Small intestine (tissue), 7 donors: ENCODE data around the gene ATRN. TPM values are rescaled to one million over a fixed set of nuclear protein-coding genes. Genes with fewer than 3 reads are reported as not detected.
A peak's percentile ranks its signal among the peaks of the same experiment; 100 is the strongest.

Experiments
- DNase-seq, 2 donors: peaks; one replicate each; pipeline versions ENCODE4 v3.0.0 to v3.0.0-alpha.2; 2013
- FAIRE-seq: peaks from 2 replicates; lab custom pipeline; 2012; peaks lifted over from hg19 to GRCh38; lab: Jason Lieb, UNC
- H3K27ac ChIP-seq, 3 donors: one replicate each; pipeline ENCODE4 v1.5.1; 2013; ENCODE audit warnings: low read length in 2 of 3, mild to moderate bottlenecking in 2 of 3, control low read depth in 1 of 3, inconsistent platforms in 1 of 3, low read depth in 1 of 3, moderate library complexity in 1 of 3
- H3K27me3 ChIP-seq, 3 donors: one replicate each; pipeline ENCODE4 v1.6.1; 2013; ENCODE audit warnings: low read length in 3 of 3, inconsistent platforms in 1 of 3; ENCODE audit not compliant: control insufficient read depth in 3 of 3, insufficient read depth in 3 of 3
- H3K36me3 ChIP-seq, 3 donors: one replicate each; pipeline ENCODE4 v1.6.1; 2013; ENCODE audit warnings: low read length in 3 of 3, inconsistent platforms in 1 of 3, low read depth in 1 of 3, mild to moderate bottlenecking in 1 of 3, moderate library complexity in 1 of 3; ENCODE audit not compliant: control insufficient read depth in 3 of 3, insufficient read depth in 2 of 3
- H3K4me1 ChIP-seq, 3 donors: one replicate each; pipeline ENCODE4 v1.6.1; 2013; ENCODE audit warnings: low read length in 2 of 3, inconsistent platforms in 1 of 3, low read depth in 1 of 3, mild to moderate bottlenecking in 1 of 3, moderate library complexity in 1 of 3; ENCODE audit not compliant: control insufficient read depth in 3 of 3, insufficient read depth in 2 of 3
- H3K4me3 ChIP-seq, 3 donors: one replicate each; pipeline ENCODE4 v1.5.1; 2013; ENCODE audit warnings: low read length in 3 of 3, control low read depth in 1 of 3, inconsistent platforms in 1 of 3, low read depth in 1 of 3, mild to moderate bottlenecking in 1 of 3, moderate library complexity in 1 of 3
- H3K9me3 ChIP-seq, 2 donors: one replicate each; pipeline ENCODE4 v1.6.1; 2013; ENCODE audit warnings: low read depth in 1 of 2, low read length in 1 of 2; ENCODE audit not compliant: control insufficient read depth in 2 of 2, insufficient read depth in 1 of 2
- WGBS, 3 donors: extraction: QIAGEN DNeasy Blood & Tissue Kit; methylation state at CpG; one replicate each; pipeline ENCODE4 v1.1.7; 2013; 5-methylcytosine and 5-hydroxymethylcytosine counted together
- polyA plus RNA-seq, 4 donors: library from polyadenylated mRNA; stranded (reverse) in 3 of 4; unstranded in 1 of 4; fragments of 200-250 nt in 3 of 4; fragments of 120-200 nt in 1 of 4; gene quantifications; one replicate each; pipeline versions ENCODE4 v1.2.1 to v1.2.3, GENCODE V29; 2013
- donor health status: healthy with polysubstance abuse.
- donor health status: control.
- donor health status: control.
- donor health status: Bipolar disorder and iron deficiency.
- donor health status: healthy.

ATRN gene
- polyA plus RNA-seq, 4 donors: 11.4 to 126 (median 19.3) TPM

DNA sequence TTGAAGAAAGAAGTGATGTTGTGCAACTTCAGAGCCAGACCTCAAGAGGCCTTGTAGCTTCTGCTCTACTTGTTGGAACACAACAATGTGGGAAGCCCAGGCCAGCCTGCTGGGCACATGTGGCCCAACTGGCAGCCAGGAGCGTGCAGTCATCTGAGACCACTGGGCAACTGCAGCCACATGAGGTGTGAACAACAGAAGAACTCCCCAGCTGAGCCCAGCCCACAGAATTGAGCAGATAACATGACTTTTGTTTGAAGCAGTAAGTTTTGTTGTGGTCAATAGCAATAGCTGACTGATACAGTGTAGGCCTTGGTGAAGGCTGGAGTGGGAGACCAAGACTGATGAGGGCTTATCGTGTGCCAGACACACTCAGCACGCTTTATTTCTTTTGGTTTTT is 219.6 kb downstream of the ATRN start:
- peaks cover 0 to 10% (median 0%) of the 10 kb centered on the region in 3 donors for H3K27me3 ChIP-seq
- WGBS, 3 donors: 95 to 99% (median 96%) methylated on average over 3 of the region's 3 CpGs
- FAIRE-seq (no peak), DNase-seq (no peak)
- H3K27ac ChIP-seq: no peak overlapping the region
- H3K4me1 ChIP-seq: peaks cover 0 to 7% (median 2%) of the 10 kb centered on the region in 3 donors
- H3K4me3 ChIP-seq: no peak overlapping the region
- H3K9me3 ChIP-seq: no peaks in the 10 kb centered on the region
- H3K36me3 ChIP-seq: no peaks in the 10 kb centered on the region

DNA sequence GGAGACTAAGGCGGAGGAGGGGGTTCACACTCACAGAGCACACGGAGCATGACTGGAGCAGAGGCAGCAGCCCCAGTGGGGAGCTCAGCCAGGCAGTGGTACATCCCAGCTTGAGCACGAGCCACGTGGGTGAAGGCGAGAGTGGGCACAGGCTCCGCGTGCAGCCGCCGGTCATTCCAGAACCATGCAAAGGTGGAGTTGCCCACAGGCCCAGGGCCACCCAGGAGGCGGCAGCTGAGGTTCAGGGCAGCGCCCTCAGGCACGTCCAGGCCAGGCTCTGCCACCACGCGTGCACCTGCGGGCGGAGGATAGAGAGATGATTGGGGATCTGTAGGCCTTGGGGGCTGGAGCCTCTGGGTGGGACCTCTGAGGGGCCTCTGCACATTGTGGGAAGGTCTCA is 220.5 kb downstream of the ATRN start:
- H3K4me3 ChIP-seq: no peak overlapping the region
- H3K36me3 ChIP-seq: no peaks in the 10 kb centered on the region
- WGBS, 3 donors: 92% methylated on average over 16 of the region's 16 CpGs
- peaks cover 0 to 3% of the 10 kb centered on the region in 2 donors for H3K9me3 ChIP-seq
- DNase-seq (no peak), FAIRE-seq (no peak)
- peaks cover 0 to 10% (median 0%) of the 10 kb centered on the region in 3 donors for H3K27me3 ChIP-seq
- H3K27ac ChIP-seq: no peak overlapping the region
- H3K4me1 ChIP-seq: peaks cover 0 to 7% (median 2%) of the 10 kb centered on the region in 3 donors

DNA sequence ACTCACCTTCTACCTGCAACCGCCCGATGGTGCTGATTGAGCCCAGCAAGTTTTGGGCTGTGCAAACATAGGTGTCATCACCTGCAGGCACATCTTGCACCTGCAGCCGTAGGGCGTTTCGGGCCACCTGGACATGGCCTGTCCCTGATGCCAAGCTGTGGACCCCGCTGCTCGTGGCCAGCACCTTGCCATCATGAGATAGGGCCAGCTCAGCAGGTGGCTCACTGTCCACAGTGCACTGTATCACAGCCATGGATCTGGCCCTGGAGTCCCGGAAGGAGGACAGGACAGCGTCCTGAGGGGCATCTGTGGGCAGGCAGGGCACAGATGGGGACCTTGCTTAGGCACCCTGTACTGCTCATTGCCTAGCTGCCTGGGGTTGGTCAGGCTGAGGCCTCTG is 221.1 kb downstream of the ATRN start:
- H3K27ac ChIP-seq: no peak overlapping the region
- no peak for DNase-seq
- H3K36me3 ChIP-seq: no peaks in the 10 kb centered on the region
- WGBS, 3 donors: 71 to 83% (median 80%) methylated on average over 9 of the region's 9 CpGs
- H3K9me3 ChIP-seq: peaks cover 0 to 7% of the 10 kb centered on the region in 2 donors
- H3K27me3 ChIP-seq: peaks cover 0 to 9% (median 0%) of the 10 kb centered on the region in 3 donors
- FAIRE-seq: no peak
- no peak overlapping the region for H3K4me3 ChIP-seq
- H3K4me1 ChIP-seq: peaks cover 0 to 7% (median 2%) of the 10 kb centered on the region in 3 donors

DNA sequence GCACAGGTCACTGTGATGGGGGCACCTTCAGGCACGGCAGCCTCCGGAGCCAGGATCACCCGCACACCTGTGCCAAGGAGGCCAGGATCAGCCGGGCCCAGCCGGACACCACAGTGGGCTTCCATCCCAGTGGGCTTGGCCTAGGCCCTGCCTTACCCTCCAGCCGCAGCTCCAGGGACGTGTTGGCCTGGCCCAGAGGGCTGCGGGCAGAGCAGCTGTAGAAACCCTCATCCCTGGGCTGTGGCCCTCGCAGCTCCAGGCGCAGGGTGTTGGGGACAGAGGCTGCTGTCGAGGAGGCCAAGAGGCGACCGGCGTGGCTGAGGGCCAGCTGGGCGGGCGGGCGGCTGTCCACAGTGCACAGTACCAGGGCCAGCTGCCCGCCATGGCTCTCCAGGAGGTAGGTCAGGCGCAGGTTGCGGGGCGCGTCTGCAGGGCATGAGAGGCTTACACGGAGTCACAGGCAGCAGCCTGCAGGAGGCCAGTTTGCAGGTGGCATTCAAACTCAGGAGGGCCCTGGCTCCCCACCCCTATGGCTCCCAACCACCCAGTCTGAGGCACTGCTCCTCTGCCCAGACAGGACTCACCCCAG is 222.0 kb downstream of the ATRN start:
- no peaks in the 10 kb centered on the region for H3K4me1 ChIP-seq
- no peak for FAIRE-seq
- H3K27me3 ChIP-seq: no peaks in the 10 kb centered on the region
- no peak for DNase-seq
- no peaks in the 10 kb centered on the region for H3K36me3 ChIP-seq
- H3K27ac ChIP-seq: no peak overlapping the region
- H3K4me3 ChIP-seq: no peak overlapping the region
- 89 to 92% (median 90%) methylated on average over 15 to 23 of the region's 23 CpGs for WGBS, 3 donors
- peaks cover 0 to 7% of the 10 kb centered on the region in 2 donors for H3K9me3 ChIP-seq

DNA sequence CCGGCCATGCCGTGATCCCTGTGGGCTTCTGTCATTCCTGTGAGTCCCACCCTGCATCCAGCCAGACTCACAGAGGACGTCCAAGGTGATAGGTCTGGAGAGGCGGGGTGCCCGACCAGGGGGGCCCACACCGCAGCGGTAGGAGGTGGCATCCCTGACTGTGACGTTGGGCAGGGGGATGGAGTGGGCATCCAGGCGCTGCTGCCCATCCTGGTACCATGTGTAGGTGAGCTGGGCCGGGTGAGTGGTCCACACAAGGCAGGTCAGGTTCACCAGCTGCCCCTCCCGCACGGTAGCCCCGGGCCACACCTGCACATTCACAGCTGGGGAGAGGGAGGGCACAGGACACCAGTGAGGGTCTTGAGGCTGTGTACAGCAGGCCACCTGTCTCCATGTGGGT is 222.6 kb downstream of the ATRN start:
- DNase-seq (no peak), FAIRE-seq (no peak)
- 82 to 89% (median 86%) methylated on average over 13 of the region's 13 CpGs for WGBS, 3 donors
- H3K4me3 ChIP-seq: no peak overlapping the region
- H3K27ac ChIP-seq: no peak overlapping the region
- H3K36me3 ChIP-seq: no peaks in the 10 kb centered on the region
- peaks cover 0 to 7% of the 10 kb centered on the region in 2 donors for H3K9me3 ChIP-seq
- H3K4me1 ChIP-seq: no peaks in the 10 kb centered on the region
- H3K27me3 ChIP-seq: no peaks in the 10 kb centered on the region

DNA sequence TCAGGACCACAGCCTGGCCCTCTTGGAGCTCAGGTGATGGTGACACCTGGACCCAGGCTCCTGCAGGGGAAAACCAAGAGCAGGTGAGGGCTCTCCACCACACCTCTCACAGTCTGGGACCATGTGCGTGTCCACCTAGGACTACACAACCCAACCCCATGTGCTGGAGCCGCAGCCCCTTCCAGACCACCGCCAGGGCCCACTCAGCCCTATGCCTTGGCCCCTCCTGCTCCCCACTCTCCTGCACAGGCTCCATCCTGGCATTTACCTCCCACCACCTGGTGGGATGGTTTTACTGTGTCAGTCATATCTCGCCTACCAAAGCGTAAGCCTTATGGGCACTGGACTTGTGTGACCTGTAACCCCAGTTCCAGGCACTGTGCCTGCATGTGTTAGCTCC is 224.0 kb downstream of the ATRN start:
- peaks cover 0 to 7% of the 10 kb centered on the region in 2 donors for H3K9me3 ChIP-seq
- 94 to 96% (median 94%) methylated on average over 5 of the region's 5 CpGs for WGBS, 3 donors
- no peaks in the 10 kb centered on the region for H3K27me3 ChIP-seq
- no peak overlapping the region for H3K4me3 ChIP-seq
- H3K4me1 ChIP-seq: no peaks in the 10 kb centered on the region
- FAIRE-seq: no peak
- DNase-seq: no peak
- no peaks in the 10 kb centered on the region for H3K36me3 ChIP-seq
- no peak overlapping the region for H3K27ac ChIP-seq

DNA sequence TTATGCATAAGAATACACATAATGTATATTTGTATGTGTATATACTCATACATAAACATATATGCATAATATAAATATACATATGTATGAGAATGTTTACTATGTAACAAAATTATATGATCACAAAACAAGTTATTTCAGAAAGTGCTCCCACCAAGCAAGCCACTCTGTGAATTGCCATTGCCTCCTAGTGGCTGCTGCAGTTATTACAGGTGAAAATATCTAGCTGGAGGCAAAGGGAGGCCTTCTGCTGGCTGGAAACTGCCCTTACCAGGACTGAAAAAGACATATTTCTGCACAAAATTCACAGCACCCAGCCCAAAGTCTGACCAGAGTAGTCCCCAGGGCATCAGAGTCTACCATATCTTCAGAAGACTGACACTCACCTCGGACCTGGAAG is 225.4 kb downstream of the ATRN start:
- WGBS, 3 donors: 69 to 88% (median 69%) methylated on average over 1 of the region's 1 CpG
- no peak for FAIRE-seq

DNA sequence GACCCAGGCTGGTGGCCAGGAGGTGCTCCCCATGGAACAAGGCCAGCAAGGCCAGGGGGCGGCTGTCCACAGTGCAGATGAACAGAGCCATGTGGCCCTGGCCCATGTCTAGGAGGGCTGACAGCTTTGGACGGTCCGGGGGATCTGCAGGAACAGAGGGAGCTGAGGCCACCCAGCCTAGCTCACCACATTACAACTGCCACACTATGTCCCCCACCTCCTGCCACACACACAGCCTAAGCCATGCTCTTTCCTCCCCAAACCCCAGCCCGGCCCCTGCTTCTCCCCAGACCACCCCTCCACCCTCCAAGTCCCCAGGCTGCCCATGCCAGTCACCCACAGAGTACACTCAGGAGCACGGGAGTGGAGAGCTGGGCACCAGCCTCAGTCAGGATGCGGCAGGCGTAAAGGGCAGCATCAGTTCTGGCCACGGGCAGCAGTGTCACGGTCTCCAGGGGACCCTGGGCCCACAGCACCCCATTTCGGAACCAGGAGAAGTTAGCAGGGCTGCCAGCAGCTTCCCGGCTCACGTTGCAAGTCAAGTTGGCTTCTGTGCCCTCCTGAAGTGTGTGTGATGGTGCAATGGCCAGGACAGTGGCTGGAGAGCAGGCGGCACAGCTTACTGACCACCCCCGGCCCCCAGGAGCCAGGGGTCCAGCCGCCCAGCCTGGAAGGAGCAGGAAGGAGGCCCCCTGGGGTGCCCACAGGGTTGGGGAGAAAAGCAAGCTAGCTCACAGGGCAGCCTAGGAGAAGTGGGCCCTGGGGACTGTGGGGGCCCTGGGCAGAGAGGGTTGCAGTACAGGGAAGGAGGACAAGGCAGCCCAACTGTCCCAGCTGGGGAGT is 226.1 kb downstream of the ATRN start:
- DNase-seq (no peak), FAIRE-seq (no peak)
- peaks cover 0 to 7% of the 10 kb centered on the region in 2 donors for H3K9me3 ChIP-seq
- no peaks in the 10 kb centered on the region for H3K27me3 ChIP-seq
- no peaks in the 10 kb centered on the region for H3K36me3 ChIP-seq
- H3K4me1 ChIP-seq: no peaks in the 10 kb centered on the region
- H3K4me3 ChIP-seq: no peak overlapping the region
- H3K27ac ChIP-seq: no peak overlapping the region
- 79 to 88% (median 81%) methylated on average over 14 to 15 of the region's 15 CpGs for WGBS, 3 donors

More for the DNA sequence above, 225.4 kb downstream of the ATRN start:
- Histone ChIP-seq H3K9me3 (peaks cover 0 to 7% of the 10 kb centered on the region in 2 donors), H3K36me3 (no peaks in the 10 kb centered on the region), H3K4me1 (no peaks in the 10 kb centered on the region), H3K27me3 (no peaks in the 10 kb centered on the region), H3K27ac (no peak overlapping the region), H3K4me3 (no peak overlapping the region)
- DNase-seq: peak in 1 of 2 donors; percentile 13
